GM12891 (cell line): ENCODE measurements around the gene SLC1A2.

Experiments
- PAX5 ChIP-seq: IDR thresholded peaks from 2 replicates; pipeline ENCODE4 v1.6.1; 2011; ENCODE audit warnings: low read length, moderate library complexity, mild to moderate bottlenecking; ENCODE audit not compliant: insufficient read depth, severe bottlenecking
- POLR2A ChIP-seq: IDR thresholded peaks from 2 replicates; pipeline ENCODE4 v1.6.1; 2011; ENCODE audit warnings: low read depth, low read length, control low read depth
- POLR2AphosphoS5 ChIP-seq: IDR thresholded peaks from 2 replicates; pipeline ENCODE4 v1.6.1; 2011; ENCODE audit warnings: low read depth, low read length, control low read depth
- POU2F2 ChIP-seq: IDR thresholded peaks from 2 replicates; pipeline ENCODE4 v1.6.1; 2011; ENCODE audit warnings: low read depth, mild to moderate bottlenecking, control low read depth, low read length, moderate library complexity
- TAF1 ChIP-seq: IDR thresholded peaks from 2 replicates; pipeline ENCODE4 v1.6.1; 2011; ENCODE audit warnings: low read depth, low read length, control low read depth

GRCh38 chr11:35228328-35228725 is 191.0 kb downstream of the SLC1A2 start:
- no peak for TF ChIP-seq POLR2A
- TF ChIP-seq TAF1, result no peak
- no peak for TF ChIP-seq POLR2AphosphoS5
- no peak for TF ChIP-seq PAX5
- no peak for TF ChIP-seq POU2F2
